Fibroblast of the conjunctiva (primary cell): ENCODE data around the gene NT5DC2.

Source experiments
- DNase-seq: peaks from one replicate; pipeline ENCODE4 v3.0.0-alpha.2; 2010; ENCODE audit warnings: low read depth

NT5DC2 gene

GRCh38 chr3:52524752-52525679, 8.6 kb downstream of the NT5DC2 start:
- DNase-seq, result no peak

GRCh38 chr3:52524258-52524751, 9.4 kb downstream of the NT5DC2 start:
- no peak for DNase-seq

- DNase-seq, result no peak
Measured at GRCh38 chr3:52523386-52524257, 10.0 kb downstream of the NT5DC2 start.

- DNase-seq, result no peak
Measured at GRCh38 chr3:52522651-52523251, 10.9 kb downstream of the NT5DC2 start.

GRCh38 chr3:52521881-52522650, 11.6 kb downstream of the NT5DC2 start:
- no peak for DNase-seq

GRCh38 chr3:52521488-52521824, 12.2 kb downstream of the NT5DC2 start:
- no peak for DNase-seq

- no peak for DNase-seq
Measured at GRCh38 chr3:52520716-52521487, 12.8 kb downstream of the NT5DC2 start.

- DNase-seq, result no peak
Measured at GRCh38 chr3:52520141-52520667, 13.5 kb downstream of the NT5DC2 start.

GRCh38 chr3:52519445-52520140, 14.1 kb downstream of the NT5DC2 start:
- DNase-seq, result no peak

- DNase-seq, result no peak
Measured at GRCh38 chr3:52518723-52519444, 14.8 kb downstream of the NT5DC2 start.

- DNase-seq, result no peak
Measured at GRCh38 chr3:52517796-52518722, 15.6 kb downstream of the NT5DC2 start.

GRCh38 chr3:52516509-52517195, 17.0 kb downstream of the NT5DC2 start:
- no peak for DNase-seq

- no peak for DNase-seq
Measured at GRCh38 chr3:52515192-52515591, 18.5 kb downstream of the NT5DC2 start.

- DNase-seq, result no peak
Measured at GRCh38 chr3:52514576-52514975, 19.1 kb downstream of the NT5DC2 start.

- no peak for DNase-seq
Measured at GRCh38 chr3:52513281-52513680, 20.4 kb downstream of the NT5DC2 start.

GRCh38 chr3:52512727-52513126, 20.9 kb downstream of the NT5DC2 start:
- DNase-seq, result no peak

GRCh38 chr3:52512105-52512504, 21.6 kb downstream of the NT5DC2 start:
- no peak for DNase-seq

GRCh38 chr3:52511509-52511908, 22.1 kb downstream of the NT5DC2 start:
- no peak for DNase-seq
